Measurements from ENCODE around the gene ITGA11. TPM values are rescaled to one million over a fixed set of nuclear protein-coding genes. Genes with fewer than 3 reads are reported as not detected.

ITGA11 gene
- total and polyA plus RNA-seq, 9 donors: 1.2 to 34.5 (median 4.4) TPM

- WGBS, 3 donors: 44 to 47% (median 45%) methylated on average over 9 of the region's 9 CpGs
- no peaks in the 10 kb centered on the region for H3K36me3 ChIP-seq
- DNase-seq: peak in 2 of 5 donors; percentile 13 to 16
- no peaks in the 10 kb centered on the region for H3K27me3 ChIP-seq
- H3K4me1 ChIP-seq (ENCODE audit: insufficient read depth): peaks cover 5% of the 10 kb centered on the region
- TF ChIP-seq POLR2A (IDR thresholded peaks at IDR 0.05) (no peak), CTCF (IDR thresholded peaks at IDR 0.05) (no peak), EP300 (IDR thresholded peaks at IDR 0.05) (no peak)
- H3K9me3 ChIP-seq: no peaks in the 10 kb centered on the region
- no peak overlapping the region for H3K27ac ChIP-seq
- intact Hi-C loops (cut with DNase I): loop anchor here in 1 of 4 donors (5.0 kb wide), 1 partner anchor 63 kb away; no protein-coding TSS in a partner anchor
- H3K4me3 ChIP-seq: no peak overlapping the region
These were observed 61.2 kb downstream of the ITGA11 start for GRCh38 chr15:68370768-68371151.

GRCh38 chr15:68369931-68370767 lies 61.8 kb downstream of the ITGA11 start:
- WGBS, 3 donors: 89 to 94% (median 94%) methylated on average over 23 to 24 of the region's 24 CpGs
- Histone ChIP-seq H3K9me3 (no peaks in the 10 kb centered on the region), H3K4me1 (ENCODE audit: insufficient read depth) (peaks cover 5% of the 10 kb centered on the region), H3K4me3 (no peak overlapping the region), H3K27me3 (no peaks in the 10 kb centered on the region), H3K36me3 (no peaks in the 10 kb centered on the region), H3K27ac (no peak overlapping the region)
- intact Hi-C loops (cut with DNase I): loop anchor here in 1 of 4 donors (5.0 kb wide), 1 partner anchor 63 kb away; no protein-coding TSS in a partner anchor
- peak in 1 of 5 donors; percentile 26 for DNase-seq
- TF ChIP-seq POLR2A (IDR thresholded peaks at IDR 0.05): no peak

- Histone ChIP-seq H3K4me3 (no peak overlapping the region), H3K27ac (no peak overlapping the region), H3K27me3 (no peaks in the 10 kb centered on the region), H3K4me1 (ENCODE audit: insufficient read depth) (peaks cover 5% of the 10 kb centered on the region), H3K9me3 (no peaks in the 10 kb centered on the region), H3K36me3 (no peaks in the 10 kb centered on the region)
- TF ChIP-seq POLR2A (IDR thresholded peaks at IDR 0.05): no peak
- TF ChIP-seq CTCF (IDR thresholded peaks at IDR 0.05): no peak
- no peak for TF ChIP-seq EP300 (IDR thresholded peaks at IDR 0.05)
- 84 to 89% (median 85%) methylated on average over 9 of the region's 9 CpGs for WGBS, 3 donors
- peak in 1 of 5 donors; percentile 26 for DNase-seq
- intact Hi-C loops (cut with DNase I): no loop called here
These were observed 63.1 kb downstream of the ITGA11 start for GRCh38 chr15:68368731-68369435.

GRCh38 chr15:68367992-68368391 lies 64.0 kb downstream of the ITGA11 start:
- Histone ChIP-seq H3K4me1 (ENCODE audit: insufficient read depth) (peaks cover 5% of the 10 kb centered on the region), H3K27ac (no peak overlapping the region), H3K36me3 (no peaks in the 10 kb centered on the region), H3K4me3 (no peak overlapping the region), H3K9me3 (no peaks in the 10 kb centered on the region), H3K27me3 (no peaks in the 10 kb centered on the region)
- DNase-seq: no peak
- TF ChIP-seq CTCF (IDR thresholded peaks at IDR 0.05): no peak
- no peak for TF ChIP-seq POLR2A (IDR thresholded peaks at IDR 0.05)
- TF ChIP-seq EP300 (IDR thresholded peaks at IDR 0.05): no peak
- intact Hi-C loops (cut with DNase I): no loop called here
- WGBS, 3 donors: 49 to 58% (median 56%) methylated on average over 5 of the region's 5 CpGs

Data from ovary (tissue), 9 donors.